ENCODE data around the gene HS6ST2.
"Not testable (repeated sequence)": the region's sequence is repeated elsewhere in the genome, so short reads cannot be mapped to it uniquely, and the experiment has no call there.

The HS6ST2 gene

DNA sequence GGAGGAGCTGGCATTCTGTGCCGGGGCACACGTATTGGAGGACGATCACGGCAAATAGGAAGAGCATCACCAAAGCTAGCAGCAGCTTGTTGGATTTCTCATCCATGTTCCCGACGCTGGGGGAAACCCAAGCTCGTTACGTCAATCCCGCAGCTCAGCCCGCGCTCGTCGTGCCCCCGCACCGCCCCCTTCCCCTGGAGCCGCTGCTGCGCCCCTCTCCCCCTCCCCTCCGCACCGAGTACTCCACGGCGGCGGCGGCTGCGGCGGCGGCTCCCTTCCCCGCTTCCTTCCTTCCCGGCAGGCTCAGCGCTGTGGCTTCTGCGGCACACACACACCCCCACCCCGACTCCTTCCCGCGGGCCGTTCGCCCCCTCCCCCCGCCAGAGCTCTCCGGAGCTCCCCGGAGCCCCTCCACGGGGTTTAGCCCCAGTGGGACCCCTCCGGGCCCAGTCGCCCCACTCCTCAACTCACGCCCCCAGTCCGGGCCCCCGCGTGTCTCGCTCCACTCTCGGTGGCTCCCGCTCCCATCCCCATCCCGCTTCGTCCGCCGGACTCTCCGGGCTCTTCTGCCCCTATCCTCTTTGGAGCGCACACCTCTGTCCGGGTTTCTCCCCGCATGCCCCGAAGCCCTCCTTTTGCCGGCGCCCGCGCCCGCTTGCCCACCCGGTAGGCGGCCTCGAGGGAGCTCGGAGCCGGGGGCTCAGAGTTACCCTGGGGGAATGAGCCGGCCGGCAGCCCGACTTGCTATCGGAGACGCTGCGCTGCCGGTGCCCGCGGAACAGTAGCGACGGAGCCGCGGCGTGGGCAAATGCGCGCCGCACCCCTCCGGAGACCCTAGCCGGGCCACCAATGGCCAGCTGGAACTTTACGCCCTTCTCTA, 978 bp downstream of the HS6ST2 start:
- TF ChIP-seq, protein P1, sequence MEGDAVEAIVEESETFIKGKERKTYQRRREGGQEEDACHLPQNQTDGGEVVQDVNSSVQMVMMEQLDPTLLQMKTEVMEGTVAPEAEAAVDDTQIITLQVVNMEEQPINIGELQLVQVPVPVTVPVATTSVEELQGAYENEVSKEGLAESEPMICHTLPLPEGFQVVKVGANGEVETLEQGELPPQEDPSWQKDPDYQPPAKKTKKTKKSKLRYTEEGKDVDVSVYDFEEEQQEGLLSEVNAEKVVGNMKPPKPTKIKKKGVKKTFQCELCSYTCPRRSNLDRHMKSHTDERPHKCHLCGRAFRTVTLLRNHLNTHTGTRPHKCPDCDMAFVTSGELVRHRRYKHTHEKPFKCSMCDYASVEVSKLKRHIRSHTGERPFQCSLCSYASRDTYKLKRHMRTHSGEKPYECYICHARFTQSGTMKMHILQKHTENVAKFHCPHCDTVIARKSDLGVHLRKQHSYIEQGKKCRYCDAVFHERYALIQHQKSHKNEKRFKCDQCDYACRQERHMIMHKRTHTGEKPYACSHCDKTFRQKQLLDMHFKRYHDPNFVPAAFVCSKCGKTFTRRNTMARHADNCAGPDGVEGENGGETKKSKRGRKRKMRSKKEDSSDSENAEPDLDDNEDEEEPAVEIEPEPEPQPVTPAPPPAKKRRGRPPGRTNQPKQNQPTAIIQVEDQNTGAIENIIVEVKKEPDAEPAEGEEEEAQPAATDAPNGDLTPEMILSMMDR (IDR thresholded peaks at IDR 0.05; ENCODE audit: low read depth, low read length), result no peak
- no peak overlapping the region for H3K4me3 ChIP-seq (ENCODE audit: low read depth, low read length)

DNA sequence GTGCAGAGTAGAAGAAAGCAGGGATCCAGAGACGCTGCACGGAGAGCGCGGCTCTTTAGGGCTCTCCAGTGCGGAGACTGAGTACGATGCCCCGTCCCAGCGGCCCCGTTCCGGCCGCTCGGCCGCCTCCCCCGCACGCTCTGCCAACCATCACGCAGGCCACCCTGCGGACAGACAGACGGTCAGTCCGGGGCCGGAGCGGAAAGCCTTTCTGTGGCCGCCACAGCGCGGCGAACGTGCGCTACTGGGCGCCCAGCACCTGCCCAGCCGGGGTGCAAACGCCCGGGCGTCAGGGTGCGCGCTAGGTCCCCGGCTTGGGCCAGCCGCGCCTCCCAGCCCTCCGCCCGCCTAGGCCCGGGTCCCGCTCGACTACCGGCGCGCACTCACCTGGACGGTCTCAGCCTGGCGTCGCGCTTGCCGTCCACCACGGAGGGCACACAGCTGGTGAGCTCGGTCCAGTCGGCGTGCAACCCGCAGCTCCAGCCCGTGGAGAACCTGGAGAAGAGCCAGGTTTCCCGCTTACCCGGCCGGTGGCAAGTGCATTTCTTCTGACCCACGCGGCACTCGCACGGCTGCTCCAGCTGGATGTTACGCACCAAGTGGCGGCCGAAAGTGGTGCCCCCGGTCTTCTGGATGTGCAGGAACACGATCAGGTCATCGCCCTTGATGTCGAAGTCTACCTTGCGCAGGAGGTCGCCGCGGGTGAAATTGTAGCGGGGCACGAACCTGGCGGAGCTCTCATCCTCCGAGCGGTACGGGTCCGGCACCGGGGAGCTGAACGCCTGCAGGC, 1.8 kb downstream of the HS6ST2 start:
- TF ChIP-seq, protein P1 (IDR thresholded peaks at IDR 0.05; ENCODE audit: low read depth, low read length), result no peak
- no peak overlapping the region for H3K4me3 ChIP-seq (ENCODE audit: low read depth, low read length)

DNA sequence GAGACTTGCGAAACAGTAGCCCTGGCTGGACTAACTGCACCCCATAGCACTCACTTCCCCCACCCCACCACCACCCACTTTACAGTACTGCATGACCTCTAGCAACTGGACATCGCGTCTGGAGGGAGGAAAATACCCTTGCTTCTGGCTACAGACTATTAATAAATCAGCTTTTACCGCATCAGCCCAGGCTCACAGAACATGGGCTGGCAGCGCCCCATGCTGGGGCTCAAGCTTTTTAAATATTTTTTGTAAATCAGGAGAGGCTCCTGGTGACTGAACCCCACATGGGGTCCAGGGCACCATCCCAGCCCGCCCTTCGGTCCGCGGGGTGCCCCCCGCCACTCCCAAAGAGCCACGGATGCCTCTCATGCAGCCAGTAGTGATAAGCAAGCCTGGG, 2.7 kb downstream of the HS6ST2 start:
- TF ChIP-seq, protein P1 (IDR thresholded peaks at IDR 0.05; ENCODE audit: low read depth, low read length), result no peak
- H3K4me3 ChIP-seq (ENCODE audit: low read depth, low read length), result no peak overlapping the region

DNA sequence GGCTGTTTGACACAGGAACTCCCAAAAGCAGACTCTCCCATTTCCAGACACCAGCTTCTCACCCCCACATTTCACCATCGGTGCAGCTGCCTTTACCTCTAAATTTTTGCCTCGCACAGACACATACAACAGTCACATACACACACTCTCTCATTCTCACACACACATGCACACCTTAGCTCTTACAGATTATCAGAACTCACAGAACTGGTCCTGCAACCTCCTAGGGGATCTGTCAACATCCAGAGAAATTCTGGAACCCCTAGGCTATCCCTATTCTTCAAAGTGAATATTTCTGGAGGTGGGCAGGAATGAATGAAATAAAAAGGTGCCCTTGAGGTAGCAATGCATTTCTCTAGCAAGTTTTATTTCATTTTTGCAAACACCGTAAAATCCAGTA, 4.1 kb downstream of the HS6ST2 start:
- TF ChIP-seq, protein P1 (IDR thresholded peaks at IDR 0.05; ENCODE audit: low read depth, low read length), result no peak
- no peak overlapping the region for H3K4me3 ChIP-seq (ENCODE audit: low read depth, low read length)

DNA sequence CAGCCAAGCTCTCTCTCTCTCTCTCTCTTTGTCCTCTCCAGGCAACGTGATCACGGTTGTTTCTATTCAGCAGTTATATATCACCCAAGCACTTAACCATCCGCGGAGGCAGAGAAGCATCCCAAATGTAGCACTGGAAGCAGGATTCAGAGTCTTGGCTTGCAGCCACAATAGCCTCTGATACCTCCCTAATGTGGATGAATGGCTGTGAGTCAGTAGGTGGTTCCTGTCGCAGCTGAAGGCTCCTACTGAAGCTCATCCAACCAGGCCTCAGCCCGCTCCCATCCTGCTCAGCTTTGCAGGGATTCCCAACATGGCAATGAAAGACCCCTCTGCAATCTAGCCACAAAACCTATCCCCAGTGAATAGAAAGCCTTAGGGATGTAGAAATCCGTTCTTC, 5.1 kb downstream of the HS6ST2 start:
- no peak overlapping the region for H3K4me3 ChIP-seq (ENCODE audit: low read depth, low read length)
- TF ChIP-seq, protein P1 (IDR thresholded peaks at IDR 0.05; ENCODE audit: low read depth, low read length), result no peak

DNA sequence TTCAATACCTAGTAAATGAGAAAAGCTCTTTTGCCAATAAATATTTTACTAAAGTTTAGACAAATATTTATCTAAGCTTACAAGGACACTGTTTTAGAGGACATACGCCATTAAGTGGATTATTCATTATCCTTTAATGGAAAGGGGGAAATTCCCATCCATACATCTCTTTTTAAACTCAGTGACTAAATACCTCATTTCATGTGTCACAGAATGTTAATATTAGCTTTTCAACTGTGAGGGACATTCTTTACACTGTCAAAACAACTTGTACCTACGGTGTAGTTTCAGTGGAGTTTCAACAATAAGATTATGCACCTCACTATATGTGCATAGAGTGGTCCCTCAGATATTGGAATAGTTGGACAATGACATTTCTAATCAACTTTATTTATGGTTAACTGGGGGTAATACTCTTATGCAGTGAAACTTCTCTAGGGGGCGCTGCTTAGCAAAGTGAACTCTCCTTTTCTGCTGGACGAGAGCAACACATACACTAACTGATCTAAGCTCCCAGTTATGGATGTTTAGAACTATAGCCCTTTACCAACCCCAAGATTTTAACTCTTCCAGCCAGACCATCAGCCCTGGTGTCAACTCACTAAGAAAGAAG, 9.7 kb downstream of the HS6ST2 start:
- TF ChIP-seq, protein P1 (IDR thresholded peaks at IDR 0.05; ENCODE audit: low read depth, low read length), result no peak
- no peak overlapping the region for H3K4me3 ChIP-seq (ENCODE audit: low read depth, low read length)

DNA sequence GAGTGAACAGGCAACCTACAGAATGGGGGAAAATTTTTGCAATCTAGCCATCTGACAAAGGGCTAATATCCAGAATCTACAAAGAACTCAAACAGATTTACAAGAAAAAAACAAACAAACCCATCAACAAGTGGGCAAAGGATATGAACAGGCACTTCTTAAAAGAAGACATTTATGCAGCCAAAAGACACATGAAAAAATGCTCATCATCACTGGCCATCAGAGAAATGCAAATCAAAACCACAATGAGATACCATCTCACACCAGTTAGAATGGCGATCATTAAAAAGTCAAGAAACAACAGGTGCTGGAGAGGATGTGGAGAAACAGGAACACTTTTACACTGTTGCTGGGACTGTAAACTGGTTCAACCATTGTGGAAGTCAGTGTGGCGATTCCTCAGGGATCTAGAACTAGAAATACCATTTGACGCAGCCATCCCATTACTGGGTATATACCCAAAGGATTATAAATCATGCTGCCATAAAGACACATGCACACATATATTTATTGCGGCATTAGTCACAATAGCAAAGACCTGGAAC, 13.3 kb downstream of the HS6ST2 start:
- H3K4me3 ChIP-seq (ENCODE audit: low read depth, low read length), result not testable (repeated sequence)
